ENCODE results near the gene PARD3B. TPM values are rescaled to one million over a fixed set of nuclear protein-coding genes. Genes with fewer than 3 reads are reported as not detected.

Gene PARD3B
- polyA plus RNA-seq, 3 donors: not detected

GRCh38 chr2:204669382-204669781 lies 124.1 kb downstream of the PARD3B start:
- peaks cover 0 to 2% (median 0%) of the 10 kb centered on the region in 7 donors for H3K9me3 Mint-ChIP-seq
- H3K4me1 Mint-ChIP-seq: no peaks in the 10 kb centered on the region
- Histone ChIP-seq H3K9me3 (replicated peaks in 1 of 2; ENCODE audit: control insufficient read depth in 1 of 2, insufficient read depth in 1 of 2, low read length in 2 of 2) (no peaks in the 10 kb centered on the region), H3K4me2 (replicated peaks; ENCODE audit: extremely low read depth, low read length, poor library complexity, severe bottlenecking) (no peak overlapping the region), H3K27ac (ENCODE audit: low read depth in 1 of 2, low read length in 2 of 2) (no peak overlapping the region), H3K4me3 (replicated peaks in 1 of 3; ENCODE audit: low read depth in 2 of 3, low read length in 3 of 3) (no peak overlapping the region), H3K79me2 (ENCODE audit: insufficient read depth, low read length) (no peaks in the 10 kb centered on the region), H4K20me1 (ENCODE audit: insufficient read depth, low read length) (no peaks in the 10 kb centered on the region), H3K36me3 (replicated peaks in 1 of 2; ENCODE audit: control insufficient read depth in 1 of 2, insufficient read depth in 2 of 2, low read length in 2 of 2) (no peaks in the 10 kb centered on the region), H3K4me1 (ENCODE audit: control insufficient read depth in 1 of 2, insufficient read depth in 2 of 2, low read length in 2 of 2) (no peaks in the 10 kb centered on the region), H3K9ac (ENCODE audit: insufficient read depth, low read length, poor library complexity, severe bottlenecking) (no peak overlapping the region), H3K27me3 (ENCODE audit: control insufficient read depth in 2 of 2, insufficient read depth in 2 of 2, low read length in 2 of 2) (no peaks in the 10 kb centered on the region), H2AFZ (ENCODE audit: insufficient read depth, low read depth, low read length, poor library complexity, severe bottlenecking) (no peak overlapping the region)
- intact Hi-C loops (cut with micrococcal nuclease): no loop called here
- TF ChIP-seq CTCF (IDR thresholded peaks at IDR 0.05): no peak
- WGBS (ENCODE audit: insufficient coverage): 80% methylated on average over 1 of the region's 3 CpGs
- no peak overlapping the region for H3K27ac Mint-ChIP-seq
- H3K27me3 Mint-ChIP-seq (ENCODE audit: low read depth in 3 of 3): no peaks in the 10 kb centered on the region
- H3K36me3 Mint-ChIP-seq: no peaks in the 10 kb centered on the region
- no peak overlapping the region for H3K4me3 Mint-ChIP-seq
- DNase-seq: no peak

GRCh38 chr2:204670124-204670523 lies 124.8 kb downstream of the PARD3B start:
- TF ChIP-seq CTCF (IDR thresholded peaks at IDR 0.05): no peak
- H3K27me3 ChIP-seq (ENCODE audit: control insufficient read depth in 2 of 2, insufficient read depth in 2 of 2, low read length in 2 of 2): no peaks in the 10 kb centered on the region
- intact Hi-C loops (cut with micrococcal nuclease): no loop called here
- H3K9me3 Mint-ChIP-seq: peaks cover 0 to 2% (median 0%) of the 10 kb centered on the region in 7 donors
- H3K4me2 ChIP-seq (replicated peaks; ENCODE audit: extremely low read depth, low read length, poor library complexity, severe bottlenecking): no peak overlapping the region
- no peak overlapping the region for H2AFZ ChIP-seq (ENCODE audit: insufficient read depth, low read depth, low read length, poor library complexity, severe bottlenecking)
- H3K4me3 ChIP-seq (replicated peaks in 1 of 3; ENCODE audit: low read depth in 2 of 3, low read length in 3 of 3): no peak overlapping the region
- no peak overlapping the region for H3K4me3 Mint-ChIP-seq
- no peaks in the 10 kb centered on the region for H3K36me3 ChIP-seq (replicated peaks in 1 of 2; ENCODE audit: control insufficient read depth in 1 of 2, insufficient read depth in 2 of 2, low read length in 2 of 2)
- no peaks in the 10 kb centered on the region for H3K4me1 Mint-ChIP-seq
- no peaks in the 10 kb centered on the region for H3K36me3 Mint-ChIP-seq
- no peak overlapping the region for H3K27ac Mint-ChIP-seq
- H3K9me3 ChIP-seq (replicated peaks in 1 of 2; ENCODE audit: control insufficient read depth in 1 of 2, insufficient read depth in 1 of 2, low read length in 2 of 2): no peaks in the 10 kb centered on the region
- H3K27me3 Mint-ChIP-seq (ENCODE audit: low read depth in 3 of 3): no peaks in the 10 kb centered on the region
- no peak overlapping the region for H3K9ac ChIP-seq (ENCODE audit: insufficient read depth, low read length, poor library complexity, severe bottlenecking)
- no peaks in the 10 kb centered on the region for H4K20me1 ChIP-seq (ENCODE audit: insufficient read depth, low read length)
- H3K27ac ChIP-seq (ENCODE audit: low read depth in 1 of 2, low read length in 2 of 2): no peak overlapping the region
- H3K4me1 ChIP-seq (ENCODE audit: control insufficient read depth in 1 of 2, insufficient read depth in 2 of 2, low read length in 2 of 2): no peaks in the 10 kb centered on the region
- DNase-seq: no peak
- H3K79me2 ChIP-seq (ENCODE audit: insufficient read depth, low read length): no peaks in the 10 kb centered on the region
- no CpG with 5 or more reads among the region's 2 CpGs for WGBS (ENCODE audit: insufficient coverage)

Data from CD14-positive monocyte (primary cell).